ENCODE measurements around the gene ALOX15B.

ALOX15B gene

DNA sequence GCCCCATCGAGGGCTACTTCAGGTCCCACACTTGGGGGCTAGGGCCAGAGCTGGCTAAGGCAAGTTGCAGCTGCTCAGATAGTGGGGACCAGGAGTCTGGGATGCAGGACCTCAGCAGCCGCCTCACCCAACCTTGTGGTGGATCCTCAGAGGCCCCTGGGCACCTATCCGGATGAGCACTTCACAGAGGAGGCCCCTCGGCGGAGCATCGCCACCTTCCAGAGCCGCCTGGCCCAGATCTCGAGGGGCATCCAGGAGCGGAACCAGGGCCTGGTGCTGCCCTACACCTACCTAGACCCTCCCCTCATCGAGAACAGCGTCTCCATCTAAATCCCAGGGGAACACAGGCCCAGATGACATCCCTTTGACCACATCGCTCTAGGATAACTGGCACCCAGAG, 9.4 kb downstream of the ALOX15B start:
- TF ChIP-seq TCF12 (IDR thresholded peaks at IDR 0.05; ENCODE audit: low read depth) = no peak
- no peak for TF ChIP-seq NFIC (IDR thresholded peaks at IDR 0.05)
- TF ChIP-seq EP300 (IDR thresholded peaks at IDR 0.05; ENCODE audit: borderline replicate concordance) = no peak
- TF ChIP-seq, protein P1, sequence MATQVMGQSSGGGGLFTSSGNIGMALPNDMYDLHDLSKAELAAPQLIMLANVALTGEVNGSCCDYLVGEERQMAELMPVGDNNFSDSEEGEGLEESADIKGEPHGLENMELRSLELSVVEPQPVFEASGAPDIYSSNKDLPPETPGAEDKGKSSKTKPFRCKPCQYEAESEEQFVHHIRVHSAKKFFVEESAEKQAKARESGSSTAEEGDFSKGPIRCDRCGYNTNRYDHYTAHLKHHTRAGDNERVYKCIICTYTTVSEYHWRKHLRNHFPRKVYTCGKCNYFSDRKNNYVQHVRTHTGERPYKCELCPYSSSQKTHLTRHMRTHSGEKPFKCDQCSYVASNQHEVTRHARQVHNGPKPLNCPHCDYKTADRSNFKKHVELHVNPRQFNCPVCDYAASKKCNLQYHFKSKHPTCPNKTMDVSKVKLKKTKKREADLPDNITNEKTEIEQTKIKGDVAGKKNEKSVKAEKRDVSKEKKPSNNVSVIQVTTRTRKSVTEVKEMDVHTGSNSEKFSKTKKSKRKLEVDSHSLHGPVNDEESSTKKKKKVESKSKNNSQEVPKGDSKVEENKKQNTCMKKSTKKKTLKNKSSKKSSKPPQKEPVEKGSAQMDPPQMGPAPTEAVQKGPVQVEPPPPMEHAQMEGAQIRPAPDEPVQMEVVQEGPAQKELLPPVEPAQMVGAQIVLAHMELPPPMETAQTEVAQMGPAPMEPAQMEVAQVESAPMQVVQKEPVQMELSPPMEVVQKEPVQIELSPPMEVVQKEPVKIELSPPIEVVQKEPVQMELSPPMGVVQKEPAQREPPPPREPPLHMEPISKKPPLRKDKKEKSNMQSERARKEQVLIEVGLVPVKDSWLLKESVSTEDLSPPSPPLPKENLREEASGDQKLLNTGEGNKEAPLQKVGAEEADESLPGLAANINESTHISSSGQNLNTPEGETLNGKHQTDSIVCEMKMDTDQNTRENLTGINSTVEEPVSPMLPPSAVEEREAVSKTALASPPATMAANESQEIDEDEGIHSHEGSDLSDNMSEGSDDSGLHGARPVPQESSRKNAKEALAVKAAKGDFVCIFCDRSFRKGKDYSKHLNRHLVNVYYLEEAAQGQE (IDR thresholded peaks at IDR 0.05; ENCODE audit: low read depth) = no peak
- no peak for TF ChIP-seq TEAD4 (IDR thresholded peaks at IDR 0.05)
- TF ChIP-seq RAD21 (IDR thresholded peaks at IDR 0.05; ENCODE audit: low read depth) = no peak
- no peak for TF ChIP-seq TAF1 (IDR thresholded peaks at IDR 0.05; ENCODE audit: low read depth)
- TF ChIP-seq, protein P2, sequence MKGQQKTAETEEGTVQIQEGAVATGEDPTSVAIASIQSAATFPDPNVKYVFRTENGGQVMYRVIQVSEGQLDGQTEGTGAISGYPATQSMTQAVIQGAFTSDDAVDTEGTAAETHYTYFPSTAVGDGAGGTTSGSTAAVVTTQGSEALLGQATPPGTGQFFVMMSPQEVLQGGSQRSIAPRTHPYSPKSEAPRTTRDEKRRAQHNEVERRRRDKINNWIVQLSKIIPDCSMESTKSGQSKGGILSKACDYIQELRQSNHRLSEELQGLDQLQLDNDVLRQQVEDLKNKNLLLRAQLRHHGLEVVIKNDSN (IDR thresholded peaks at IDR 0.05) = no peak
- no peak for TF ChIP-seq YY1 (IDR thresholded peaks at IDR 0.05; ENCODE audit: low read depth)
- TF ChIP-seq, protein P3, sequence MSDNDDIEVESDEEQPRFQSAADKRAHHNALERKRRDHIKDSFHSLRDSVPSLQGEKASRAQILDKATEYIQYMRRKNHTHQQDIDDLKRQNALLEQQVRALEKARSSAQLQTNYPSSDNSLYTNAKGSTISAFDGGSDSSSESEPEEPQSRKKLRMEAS (IDR thresholded peaks at IDR 0.05) = no peak
- TF ChIP-seq CEBPB (IDR thresholded peaks at IDR 0.05) = no peak
- no peak for TF ChIP-seq ZBTB7A (IDR thresholded peaks at IDR 0.05; ENCODE audit: low read depth)
- no peak for TF ChIP-seq CREB1 (IDR thresholded peaks at IDR 0.05; ENCODE audit: low read depth)
- no peak for TF ChIP-seq FOXM1 (IDR thresholded peaks at IDR 0.05; ENCODE audit: borderline replicate concordance, low read depth)
- TF ChIP-seq EGR1 (IDR thresholded peaks at IDR 0.05) = no peak

DNA sequence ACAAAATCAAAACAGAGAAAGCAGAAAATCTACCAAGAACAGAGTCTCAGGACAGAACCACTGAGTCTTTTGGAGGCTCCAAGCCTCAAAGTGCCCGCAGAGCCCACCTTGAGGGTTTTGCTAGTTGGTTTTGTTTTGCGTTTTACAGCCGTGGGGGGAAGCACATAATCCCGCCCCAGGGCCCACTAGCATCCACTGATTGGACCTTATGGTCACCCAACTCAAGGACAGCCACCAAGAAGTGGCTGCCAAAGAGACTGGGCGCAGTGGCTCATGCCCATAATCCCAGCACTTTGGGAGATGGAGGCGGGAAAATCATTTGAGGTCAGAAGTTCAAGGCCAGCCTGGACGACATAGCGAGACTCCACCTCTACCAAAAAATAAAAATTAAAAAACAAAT, 9.9 kb downstream of the ALOX15B start:
- TF ChIP-seq NFIC (IDR thresholded peaks at IDR 0.05) = no peak
- TF ChIP-seq EGR1 (IDR thresholded peaks at IDR 0.05) = no peak

DNA sequence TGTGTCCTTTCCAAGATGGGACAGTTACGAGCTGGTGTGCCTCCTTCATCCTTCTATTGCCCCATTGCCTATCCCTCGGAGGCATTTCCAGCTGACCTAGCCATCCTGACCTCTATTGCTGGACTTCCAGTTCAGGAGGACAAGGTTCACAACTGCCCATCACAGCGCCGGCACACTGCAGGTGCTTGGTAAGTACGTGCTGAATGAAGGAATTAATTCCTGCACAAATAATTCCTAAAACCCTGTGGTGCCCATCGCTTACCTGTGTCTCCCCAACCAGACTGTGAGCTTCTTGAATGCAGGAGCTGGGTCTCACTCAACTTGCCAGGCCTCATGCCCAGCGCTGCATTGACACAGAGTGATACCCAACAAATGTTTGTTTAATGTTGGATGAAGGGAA, 13.0 kb downstream of the ALOX15B start:
- no peak for TF ChIP-seq EP300 (IDR thresholded peaks at IDR 0.05; ENCODE audit: borderline replicate concordance)

DNA sequence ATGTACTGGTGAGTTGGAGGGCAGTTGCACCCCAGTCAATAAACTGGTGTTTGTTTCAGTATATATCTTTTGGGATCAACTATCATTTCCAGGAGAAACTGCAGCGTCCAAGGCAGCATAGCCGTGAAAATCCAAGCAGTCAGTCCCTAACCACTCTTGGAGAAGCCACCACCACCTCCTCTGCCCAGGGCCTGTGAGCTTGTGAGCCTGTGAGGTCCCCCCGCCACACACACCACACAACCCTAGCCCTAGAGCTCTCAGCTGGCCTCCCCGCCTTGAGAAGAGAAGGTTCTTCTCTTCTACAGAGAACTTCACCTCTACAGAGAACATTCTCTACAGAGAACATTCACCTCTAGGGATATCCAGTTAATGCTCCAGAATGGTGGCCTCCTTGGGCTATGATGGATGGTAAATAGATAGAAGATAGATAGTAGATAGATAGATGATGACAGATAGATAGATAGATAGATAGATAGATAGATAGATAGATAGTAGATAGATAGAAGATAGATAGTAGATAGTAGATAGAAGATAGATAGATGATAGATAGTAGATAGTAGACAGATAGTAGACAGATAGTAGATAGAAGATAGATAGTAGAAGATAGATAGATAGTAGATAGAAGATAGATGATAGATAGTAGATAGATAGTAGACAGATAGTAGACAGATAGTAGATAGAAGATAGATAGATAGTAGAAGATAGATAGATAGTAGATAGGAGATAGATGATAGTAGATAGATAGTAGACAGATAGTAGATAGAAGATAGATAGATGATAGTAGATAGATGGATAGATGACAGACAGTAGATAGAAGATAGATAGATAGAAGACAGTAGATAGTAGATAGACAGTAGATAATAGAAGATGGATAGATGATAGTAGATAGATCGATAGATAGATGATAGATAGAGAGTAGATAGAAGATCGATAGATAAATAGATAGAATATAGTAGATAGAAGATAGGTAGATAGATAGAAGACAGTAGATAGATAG, 13.7 kb downstream of the ALOX15B start:
- TF ChIP-seq CREB1 (IDR thresholded peaks at IDR 0.05; ENCODE audit: low read depth) = no peak
- no peak for TF ChIP-seq FOXM1 (IDR thresholded peaks at IDR 0.05; ENCODE audit: borderline replicate concordance, low read depth)
- TF ChIP-seq, protein P2 (IDR thresholded peaks at IDR 0.05) = no peak
- no peak for TF ChIP-seq EP300 (IDR thresholded peaks at IDR 0.05; ENCODE audit: borderline replicate concordance)

DNA sequence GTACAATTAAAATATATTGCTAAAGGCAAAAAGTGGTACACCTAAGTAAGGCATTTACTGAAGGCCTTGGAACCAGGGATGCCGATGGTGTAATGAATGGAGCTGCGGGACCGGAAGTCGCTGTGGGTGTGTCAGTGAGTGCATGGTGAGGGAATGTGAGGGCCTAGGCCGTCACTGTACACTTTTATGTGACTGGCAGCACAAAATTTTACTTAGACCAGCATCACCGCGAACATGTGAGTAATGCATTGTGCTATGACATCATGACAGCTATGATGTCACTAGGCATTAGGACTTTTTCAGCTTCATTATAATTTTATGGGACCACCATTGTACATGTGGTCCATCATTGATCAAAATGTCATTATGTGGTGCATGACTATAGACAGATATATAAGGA, 14.7 kb downstream of the ALOX15B start:
- no peak for TF ChIP-seq FOXM1 (IDR thresholded peaks at IDR 0.05; ENCODE audit: borderline replicate concordance, low read depth)
- TF ChIP-seq CEBPB (IDR thresholded peaks at IDR 0.05) = no peak
- TF ChIP-seq EP300 (IDR thresholded peaks at IDR 0.05; ENCODE audit: borderline replicate concordance) = no peak
- TF ChIP-seq CREB1 (IDR thresholded peaks at IDR 0.05; ENCODE audit: low read depth) = no peak
- TF ChIP-seq ZBTB7A (IDR thresholded peaks at IDR 0.05; ENCODE audit: low read depth) = no peak
- TF ChIP-seq, protein P3 (IDR thresholded peaks at IDR 0.05) = no peak
- TF ChIP-seq, protein P2 (IDR thresholded peaks at IDR 0.05) = no peak
- no peak for TF ChIP-seq TCF12 (IDR thresholded peaks at IDR 0.05; ENCODE audit: low read depth)
- no peak for TF ChIP-seq EGR1 (IDR thresholded peaks at IDR 0.05)
- TF ChIP-seq YY1 (IDR thresholded peaks at IDR 0.05; ENCODE audit: low read depth) = no peak

DNA sequence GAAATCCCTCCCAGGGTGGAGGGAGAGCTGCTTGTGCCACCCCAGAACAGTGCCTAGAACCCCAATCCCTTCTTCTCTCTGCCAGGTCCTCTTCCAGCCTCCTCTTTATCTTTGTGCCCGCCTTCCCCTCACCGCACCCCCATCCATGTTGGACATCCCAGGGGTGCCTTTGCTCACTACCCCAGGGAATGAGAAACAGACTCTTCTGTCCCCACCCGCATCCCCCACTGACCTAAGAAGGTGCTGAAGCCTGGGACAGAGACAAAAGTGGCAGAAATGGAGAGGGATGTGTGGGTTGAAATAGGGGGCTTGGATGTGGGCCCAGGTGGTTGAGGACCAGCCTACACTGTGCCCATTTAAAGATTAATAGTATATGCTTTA, 17.0 kb downstream of the ALOX15B start:
- TF ChIP-seq YY1 (IDR thresholded peaks at IDR 0.05; ENCODE audit: low read depth) = no peak
- no peak for TF ChIP-seq RAD21 (IDR thresholded peaks at IDR 0.05; ENCODE audit: low read depth)
- TF ChIP-seq NFIC (IDR thresholded peaks at IDR 0.05) = no peak
- TF ChIP-seq CREB1 (IDR thresholded peaks at IDR 0.05; ENCODE audit: low read depth) = no peak
- TF ChIP-seq CEBPB (IDR thresholded peaks at IDR 0.05) = no peak
- no peak for TF ChIP-seq EGR1 (IDR thresholded peaks at IDR 0.05)
- TF ChIP-seq FOXM1 (IDR thresholded peaks at IDR 0.05; ENCODE audit: borderline replicate concordance, low read depth) = no peak
- no peak for TF ChIP-seq EP300 (IDR thresholded peaks at IDR 0.05; ENCODE audit: borderline replicate concordance)
- TF ChIP-seq TAF1 (IDR thresholded peaks at IDR 0.05; ENCODE audit: low read depth) = no peak
- no peak for TF ChIP-seq TCF12 (IDR thresholded peaks at IDR 0.05; ENCODE audit: low read depth)
- TF ChIP-seq, protein P3 (IDR thresholded peaks at IDR 0.05) = no peak
- TF ChIP-seq, protein P2 (IDR thresholded peaks at IDR 0.05) = no peak
- TF ChIP-seq TEAD4 (IDR thresholded peaks at IDR 0.05) = no peak
- TF ChIP-seq, protein P1 (IDR thresholded peaks at IDR 0.05; ENCODE audit: low read depth) = no peak
- TF ChIP-seq ZBTB7A (IDR thresholded peaks at IDR 0.05; ENCODE audit: low read depth) = no peak
